Measurements from ENCODE around the gene MPP3.

The MPP3 gene

DNA sequence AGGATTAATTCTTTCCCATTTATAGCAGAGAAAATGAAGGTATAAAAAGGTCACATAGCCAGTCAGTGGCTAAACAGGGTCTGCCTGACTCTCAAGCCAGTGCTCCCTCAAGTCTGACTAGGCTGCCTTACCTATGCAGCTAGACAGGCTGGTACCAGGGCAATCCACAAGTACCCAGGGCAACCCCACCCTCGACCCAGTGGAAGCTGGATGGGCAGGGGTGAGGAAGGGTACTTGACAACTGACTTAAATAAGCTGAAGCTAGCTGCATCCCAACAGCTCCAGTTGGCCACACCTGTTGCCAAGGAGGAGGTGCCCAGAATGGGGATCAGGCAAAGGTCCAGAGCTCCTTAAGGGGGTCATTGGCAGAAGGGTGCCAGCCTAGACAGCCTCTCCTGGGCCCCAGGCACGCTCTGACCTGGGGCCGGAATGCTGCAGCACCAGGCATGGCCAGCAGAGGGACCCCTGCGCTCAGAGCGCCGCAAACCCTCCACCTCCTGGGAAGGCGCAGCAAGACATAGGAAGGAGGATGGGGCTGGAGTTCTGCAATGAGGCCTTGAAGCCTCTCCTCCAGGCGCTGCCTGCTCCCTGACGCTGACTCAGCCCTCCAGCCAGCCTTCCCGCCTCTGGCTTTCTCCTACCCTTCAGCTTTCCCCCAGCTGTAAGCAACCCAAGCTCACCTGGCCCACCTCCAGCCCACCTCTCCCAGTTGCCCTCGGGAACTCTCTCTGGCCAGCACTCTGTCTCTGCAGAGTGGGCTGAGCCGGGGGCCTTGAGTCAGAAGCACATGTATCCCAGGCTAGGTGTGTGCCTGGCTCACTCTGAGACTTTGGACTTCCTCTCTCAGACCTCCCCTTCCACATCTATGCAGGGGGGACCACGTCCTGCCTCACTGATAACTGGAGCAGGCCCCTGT lies 45.6 kb upstream of the MPP3 start (continued):
- TF ChIP-seq ZNF555 (tag by site-specific recombination; conservative IDR thresholded peaks at IDR 0.05), result no peak
- no peak for TF ChIP-seq ZNF670 (tag by site-specific recombination; IDR thresholded peaks at IDR 0.05; ENCODE audit: low read depth)
- no peak for TF ChIP-seq ZNF202 (tag by site-specific recombination; IDR thresholded peaks at IDR 0.05; ENCODE audit: borderline replicate concordance)
- no peak for TF ChIP-seq ZNF221 (tag by site-specific recombination; IDR thresholded peaks at IDR 0.05; ENCODE audit: borderline replicate concordance)
- no peak for TF ChIP-seq ZNF792 (tag by site-specific recombination; IDR thresholded peaks at IDR 0.05)
- no peak for TF ChIP-seq ZNF510 (tag by site-specific recombination; IDR thresholded peaks at IDR 0.05; ENCODE audit: insufficient replicate concordance)
- TF ChIP-seq ZNF654 (tag by site-specific recombination; IDR thresholded peaks at IDR 0.05; ENCODE audit: low read depth), result peak; percentile 88
- TF ChIP-seq, protein P1, sequence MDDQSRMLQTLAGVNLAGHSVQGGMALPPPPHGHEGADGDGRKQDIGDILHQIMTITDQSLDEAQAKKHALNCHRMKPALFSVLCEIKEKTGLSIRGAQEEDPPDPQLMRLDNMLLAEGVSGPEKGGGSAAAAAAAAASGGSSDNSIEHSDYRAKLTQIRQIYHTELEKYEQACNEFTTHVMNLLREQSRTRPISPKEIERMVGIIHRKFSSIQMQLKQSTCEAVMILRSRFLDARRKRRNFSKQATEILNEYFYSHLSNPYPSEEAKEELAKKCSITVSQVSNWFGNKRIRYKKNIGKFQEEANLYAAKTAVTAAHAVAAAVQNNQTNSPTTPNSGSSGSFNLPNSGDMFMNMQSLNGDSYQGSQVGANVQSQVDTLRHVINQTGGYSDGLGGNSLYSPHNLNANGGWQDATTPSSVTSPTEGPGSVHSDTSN (CRISPR knock-in tag; IDR thresholded peaks at IDR 0.05), result no peak
- no peak for TF ChIP-seq SCRT1 (tag by site-specific recombination; IDR thresholded peaks at IDR 0.05; ENCODE audit: borderline replicate concordance)
- TF ChIP-seq, protein P2, sequence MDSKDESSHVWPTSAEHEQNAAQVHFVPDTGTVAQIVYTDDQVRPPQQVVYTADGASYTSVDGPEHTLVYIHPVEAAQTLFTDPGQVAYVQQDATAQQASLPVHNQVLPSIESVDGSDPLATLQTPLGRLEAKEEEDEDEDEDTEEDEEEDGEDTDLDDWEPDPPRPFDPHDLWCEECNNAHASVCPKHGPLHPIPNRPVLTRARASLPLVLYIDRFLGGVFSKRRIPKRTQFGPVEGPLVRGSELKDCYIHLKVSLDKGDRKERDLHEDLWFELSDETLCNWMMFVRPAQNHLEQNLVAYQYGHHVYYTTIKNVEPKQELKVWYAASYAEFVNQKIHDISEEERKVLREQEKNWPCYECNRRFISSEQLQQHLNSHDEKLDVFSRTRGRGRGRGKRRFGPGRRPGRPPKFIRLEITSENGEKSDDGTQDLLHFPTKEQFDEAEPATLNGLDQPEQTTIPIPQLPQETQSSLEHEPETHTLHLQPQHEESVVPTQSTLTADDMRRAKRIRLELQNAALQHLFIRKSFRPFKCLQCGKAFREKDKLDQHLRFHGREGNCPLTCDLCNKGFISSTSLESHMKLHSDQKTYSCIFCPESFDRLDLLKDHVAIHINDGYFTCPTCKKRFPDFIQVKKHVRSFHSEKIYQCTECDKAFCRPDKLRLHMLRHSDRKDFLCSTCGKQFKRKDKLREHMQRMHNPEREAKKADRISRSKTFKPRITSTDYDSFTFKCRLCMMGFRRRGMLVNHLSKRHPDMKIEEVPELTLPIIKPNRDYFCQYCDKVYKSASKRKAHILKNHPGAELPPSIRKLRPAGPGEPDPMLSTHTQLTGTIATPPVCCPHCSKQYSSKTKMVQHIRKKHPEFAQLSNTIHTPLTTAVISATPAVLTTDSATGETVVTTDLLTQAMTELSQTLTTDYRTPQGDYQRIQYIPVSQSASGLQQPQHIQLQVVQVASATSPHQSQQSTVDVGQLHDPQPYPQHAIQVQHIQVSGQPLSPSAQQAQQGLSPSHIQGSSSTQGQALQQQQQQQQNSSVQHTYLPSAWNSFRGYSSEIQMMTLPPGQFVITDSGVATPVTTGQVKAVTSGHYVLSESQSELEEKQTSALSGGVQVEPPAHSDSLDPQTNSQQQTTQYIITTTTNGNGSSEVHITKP (tag by site-specific recombination; IDR thresholded peaks at IDR 0.05), result peak; percentile 50; the same call in 1 of the 2 replicates
- TF ChIP-seq, protein P3, sequence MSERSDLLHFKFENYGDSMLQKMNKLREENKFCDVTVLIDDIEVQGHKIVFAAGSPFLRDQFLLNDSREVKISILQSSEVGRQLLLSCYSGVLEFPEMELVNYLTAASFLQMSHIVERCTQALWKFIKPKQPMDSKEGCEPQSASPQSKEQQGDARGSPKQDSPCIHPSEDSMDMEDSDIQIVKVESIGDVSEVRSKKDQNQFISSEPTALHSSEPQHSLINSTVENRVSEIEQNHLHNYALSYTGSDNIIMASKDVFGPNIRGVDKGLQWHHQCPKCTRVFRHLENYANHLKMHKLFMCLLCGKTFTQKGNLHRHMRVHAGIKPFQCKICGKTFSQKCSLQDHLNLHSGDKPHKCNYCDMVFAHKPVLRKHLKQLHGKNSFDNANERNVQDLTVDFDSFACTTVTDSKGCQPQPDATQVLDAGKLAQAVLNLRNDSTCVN (tag by site-specific recombination; optimal IDR thresholded peaks at IDR 0.05), result no peak
- TF ChIP-seq ZNF677 (tag by site-specific recombination; IDR thresholded peaks at IDR 0.05), result no peak
- TF ChIP-seq SALL2 (tag by site-specific recombination; IDR thresholded peaks at IDR 0.05; ENCODE audit: borderline replicate concordance), result no peak
- TF ChIP-seq EGR2 (tag by site-specific recombination; IDR thresholded peaks at IDR 0.05; ENCODE audit: low read depth), result peak; percentile 77
- no peak for TF ChIP-seq ZNF19 (tag by site-specific recombination; IDR thresholded peaks at IDR 0.05; ENCODE audit: low read depth)
- peak; percentile 39; the same call in 1 of the 2 replicates for TF ChIP-seq GLIS2 (tag by site-specific recombination; IDR thresholded peaks at IDR 0.05)
- no peak for TF ChIP-seq KLF16 (tag by site-specific recombination; IDR thresholded peaks at IDR 0.05)
- TF ChIP-seq, protein P4, sequence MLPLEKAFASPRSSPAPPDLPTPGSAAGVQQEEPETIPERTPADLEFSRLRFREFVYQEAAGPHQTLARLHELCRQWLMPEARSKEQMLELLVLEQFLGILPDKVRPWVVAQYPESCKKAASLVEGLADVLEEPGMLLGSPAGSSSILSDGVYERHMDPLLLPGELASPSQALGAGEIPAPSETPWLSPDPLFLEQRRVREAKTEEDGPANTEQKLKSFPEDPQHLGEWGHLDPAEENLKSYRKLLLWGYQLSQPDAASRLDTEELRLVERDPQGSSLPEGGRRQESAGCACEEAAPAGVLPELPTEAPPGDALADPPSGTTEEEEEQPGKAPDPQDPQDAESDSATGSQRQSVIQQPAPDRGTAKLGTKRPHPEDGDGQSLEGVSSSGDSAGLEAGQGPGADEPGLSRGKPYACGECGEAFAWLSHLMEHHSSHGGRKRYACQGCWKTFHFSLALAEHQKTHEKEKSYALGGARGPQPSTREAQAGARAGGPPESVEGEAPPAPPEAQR (tag by site-specific recombination; IDR thresholded peaks at IDR 0.05), result no peak
- no peak for TF ChIP-seq YY1 (tag by site-specific recombination; IDR thresholded peaks at IDR 0.05)
- TF ChIP-seq ZNF23 (tag by site-specific recombination; IDR thresholded peaks at IDR 0.05; ENCODE audit: borderline replicate concordance), result no peak
- no peak for TF ChIP-seq ZNF558 (tag by site-specific recombination; IDR thresholded peaks at IDR 0.05)
- TF ChIP-seq ZNF626 (tag by site-specific recombination; IDR thresholded peaks at IDR 0.05), result no peak
- TF ChIP-seq SCRT2 (tag by site-specific recombination; IDR thresholded peaks at IDR 0.05), result peak; percentile 29; the same call in 1 of the 2 replicates
- no peak for TF ChIP-seq ZNF549 (tag by site-specific recombination; IDR thresholded peaks at IDR 0.05)
- no peak for TF ChIP-seq ZNF830 (tag by site-specific recombination; IDR thresholded peaks at IDR 0.05; ENCODE audit: low read depth)
- TF ChIP-seq, protein P5, sequence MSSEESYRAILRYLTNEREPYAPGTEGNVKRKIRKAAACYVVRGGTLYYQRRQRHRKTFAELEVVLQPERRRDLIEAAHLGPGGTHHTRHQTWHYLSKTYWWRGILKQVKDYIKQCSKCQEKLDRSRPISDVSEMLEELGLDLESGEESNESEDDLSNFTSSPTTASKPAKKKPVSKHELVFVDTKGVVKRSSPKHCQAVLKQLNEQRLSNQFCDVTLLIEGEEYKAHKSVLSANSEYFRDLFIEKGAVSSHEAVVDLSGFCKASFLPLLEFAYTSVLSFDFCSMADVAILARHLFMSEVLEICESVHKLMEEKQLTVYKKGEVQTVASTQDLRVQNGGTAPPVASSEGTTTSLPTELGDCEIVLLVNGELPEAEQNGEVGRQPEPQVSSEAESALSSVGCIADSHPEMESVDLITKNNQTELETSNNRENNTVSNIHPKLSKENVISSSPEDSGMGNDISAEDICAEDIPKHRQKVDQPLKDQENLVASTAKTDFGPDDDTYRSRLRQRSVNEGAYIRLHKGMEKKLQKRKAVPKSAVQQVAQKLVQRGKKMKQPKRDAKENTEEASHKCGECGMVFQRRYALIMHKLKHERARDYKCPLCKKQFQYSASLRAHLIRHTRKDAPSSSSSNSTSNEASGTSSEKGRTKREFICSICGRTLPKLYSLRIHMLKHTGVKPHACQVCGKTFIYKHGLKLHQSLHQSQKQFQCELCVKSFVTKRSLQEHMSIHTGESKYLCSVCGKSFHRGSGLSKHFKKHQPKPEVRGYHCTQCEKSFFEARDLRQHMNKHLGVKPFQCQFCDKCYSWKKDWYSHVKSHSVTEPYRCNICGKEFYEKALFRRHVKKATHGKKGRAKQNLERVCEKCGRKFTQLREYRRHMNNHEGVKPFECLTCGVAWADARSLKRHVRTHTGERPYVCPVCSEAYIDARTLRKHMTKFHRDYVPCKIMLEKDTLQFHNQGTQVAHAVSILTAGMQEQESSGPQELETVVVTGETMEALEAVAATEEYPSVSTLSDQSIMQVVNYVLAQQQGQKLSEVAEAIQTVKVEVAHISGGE (tag by site-specific recombination; conservative IDR thresholded peaks at IDR 0.05; ENCODE audit: low read depth), result no peak
